HFFc6 (cell line): Measurements from ENCODE around the gene MAD1L1. TPM values are rescaled to one million over a fixed set of nuclear protein-coding genes. Genes with fewer than 3 reads are reported as not detected.
"Not testable (repeated sequence)": the region's sequence is repeated elsewhere in the genome, so short reads cannot be mapped to it uniquely, and the experiment has no call there.

Experiments used
- DNase-seq: peaks from one replicate; pipeline ENCODE4 v3.0.0-alpha.2; 2018
- H3K27ac Mint-ChIP-seq: 2 replicates; pipeline ENCODE4 v1.8.0; 2020; ENCODE audit warnings: mild to moderate bottlenecking, mixed read lengths
- H3K27me3 Mint-ChIP-seq: 2 replicates; pipeline ENCODE4 v1.8.0; 2021; ENCODE audit warnings: mild to moderate bottlenecking, moderate library complexity, mixed read lengths; ENCODE audit not compliant: insufficient read depth
- H3K36me3 Mint-ChIP-seq: 2 replicates; pipeline ENCODE4 v1.8.0; 2021; ENCODE audit warnings: low read depth, mixed read lengths
- H3K4me1 Mint-ChIP-seq: 2 replicates; pipeline ENCODE4 v1.8.0; 2020; ENCODE audit warnings: low read depth, mixed read lengths
- H3K4me3 Mint-ChIP-seq: 2 replicates; pipeline ENCODE4 v1.8.0; 2020; ENCODE audit warnings: mild to moderate bottlenecking, moderate library complexity, mixed read lengths
- H3K9me3 Mint-ChIP-seq: 2 replicates; pipeline ENCODE4 v1.8.0; 2020; ENCODE audit warnings: mild to moderate bottlenecking, mixed read lengths
- CTCF ChIP-seq: fragments of 200-600 bp; sonication (generic); IDR thresholded peaks from 2 replicates; pipeline ENCODE4 v1.5.0; 2021; ENCODE audit warnings: antibody characterized with exemption, mild to moderate bottlenecking
- total RNA-seq, 6 experiments: library from RNA; stranded (reverse); fragmentation: NEBNext Ultra II Directional; extraction: Animal tissue kit (Norgen Biotek cat#: 25700); gene quantifications; 2 replicates in 1 of 6; 3 replicates in 5 of 6; pipeline ENCODE4 v1.2.3, GENCODE V29; 2021

MAD1L1 gene
- total RNA-seq, 6 experiments from 2014 or later: 34.6 to 44.8 (median 40.2) TPM

DNA sequence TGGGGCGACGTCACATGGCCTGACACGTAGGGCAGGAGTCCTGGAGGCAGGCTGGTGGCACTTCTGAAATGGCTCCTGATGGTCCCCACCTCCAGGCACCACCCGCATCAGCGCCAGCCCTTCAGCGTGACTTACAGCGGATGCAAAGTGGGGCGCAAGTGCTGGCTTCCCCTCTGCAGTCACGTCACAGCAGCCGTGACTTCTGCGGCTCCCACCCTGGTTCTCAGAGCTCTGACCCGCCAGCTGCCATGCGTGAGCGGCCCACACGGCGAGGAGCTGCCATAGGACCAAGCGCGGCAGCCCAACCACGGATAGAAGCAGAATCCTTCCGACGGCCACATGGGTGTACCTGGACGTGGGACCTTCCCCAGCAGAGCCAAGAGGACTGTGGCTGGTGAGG lies 403.6 kb downstream of the MAD1L1 start:
- no peak for DNase-seq
- Mint-ChIP-seq H3K27ac (no peak overlapping the region), H3K4me1 (no peaks in the 10 kb centered on the region), H3K27me3 (no peaks in the 10 kb centered on the region; the same call in 1 of the 2 replicates), H3K36me3 (peaks cover 29% of the 10 kb centered on the region), H3K9me3 (peaks cover 26% of the 10 kb centered on the region), H3K4me3 (no peak overlapping the region)
- no peak for TF ChIP-seq CTCF

GRCh38 chr7:1828170-1828569 lies 404.6 kb downstream of the MAD1L1 start:
- not testable (repeated sequence) for H3K27me3 Mint-ChIP-seq, H3K4me1 Mint-ChIP-seq, DNase-seq, H3K27ac Mint-ChIP-seq, H3K4me3 Mint-ChIP-seq
- Mint-ChIP-seq H3K9me3 (peaks cover 20% of the 10 kb centered on the region), H3K36me3 (peaks cover 23% of the 10 kb centered on the region)

GRCh38 chr7:1827521-1827981 lies 405.2 kb downstream of the MAD1L1 start:
- H3K4me1 Mint-ChIP-seq, H3K27ac Mint-ChIP-seq, H3K4me3 Mint-ChIP-seq, DNase-seq, H3K27me3 Mint-ChIP-seq: not testable (repeated sequence)
- peaks cover 19% of the 10 kb centered on the region for H3K9me3 Mint-ChIP-seq
- H3K36me3 Mint-ChIP-seq: peaks cover 19% of the 10 kb centered on the region

DNA sequence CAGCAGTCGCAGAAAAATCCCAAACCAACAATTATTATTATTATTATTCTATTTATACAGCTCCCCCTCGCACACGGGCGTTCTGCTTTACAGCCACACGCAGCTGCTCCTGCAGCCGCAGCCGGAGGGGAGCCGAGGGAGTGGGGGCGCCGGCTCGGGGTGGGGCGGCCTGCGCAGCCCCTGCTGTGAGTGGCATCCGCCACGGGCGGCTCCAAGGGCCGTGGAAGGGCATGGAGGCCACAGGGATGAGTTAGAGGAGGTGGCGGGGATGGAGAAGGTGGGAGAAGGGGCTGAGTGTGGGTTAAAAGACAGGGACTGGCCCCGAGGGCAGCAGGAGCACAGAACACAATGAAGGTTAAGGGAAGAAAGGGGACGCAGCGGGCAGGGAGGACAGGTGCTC lies 405.8 kb downstream of the MAD1L1 start:
- H3K9me3 Mint-ChIP-seq: peaks cover 19% of the 10 kb centered on the region
- not testable (repeated sequence) for H3K27me3 Mint-ChIP-seq, H3K27ac Mint-ChIP-seq, DNase-seq, H3K4me3 Mint-ChIP-seq, H3K4me1 Mint-ChIP-seq
- H3K36me3 Mint-ChIP-seq: peaks cover 19% of the 10 kb centered on the region

DNA sequence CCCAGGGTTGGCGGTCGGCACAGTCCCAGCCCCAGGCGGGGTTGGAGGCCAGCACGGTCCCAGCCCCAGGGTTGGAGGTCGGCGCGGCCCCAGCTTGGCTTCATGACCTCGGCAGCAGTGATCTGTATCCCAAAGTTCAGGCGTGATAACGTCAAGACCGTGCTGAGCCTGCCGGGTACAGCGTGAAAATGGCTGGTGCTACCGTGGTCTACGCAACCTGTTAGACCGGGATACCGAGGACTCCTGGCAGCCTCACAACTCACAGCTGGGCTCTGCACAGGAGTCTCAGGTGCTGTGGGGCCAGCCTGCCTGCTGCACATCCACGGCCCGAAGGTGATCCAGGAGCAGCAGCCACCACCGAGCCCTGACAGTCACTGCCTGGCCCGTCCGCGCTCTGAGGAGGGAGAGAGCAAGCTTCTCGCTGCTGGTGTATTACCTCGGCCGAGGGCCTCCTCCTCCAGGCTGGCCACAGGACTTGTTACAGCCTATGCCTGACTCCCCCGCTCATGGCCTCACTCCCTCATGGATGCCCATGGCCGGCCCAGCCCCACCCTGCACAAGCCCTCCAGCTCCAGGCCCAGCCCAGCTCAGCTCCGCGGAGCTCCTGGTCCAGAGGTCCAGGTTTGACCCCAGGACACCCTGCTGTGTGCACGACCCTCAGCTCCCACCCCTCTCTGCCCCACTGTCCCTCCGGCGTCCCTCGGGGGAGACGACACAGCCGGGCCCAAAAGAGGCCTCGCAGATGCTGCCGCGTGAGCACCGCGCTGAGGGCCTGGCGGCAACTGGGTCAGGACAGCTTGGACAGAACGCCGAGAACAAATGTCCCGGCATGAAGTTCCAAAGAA lies 406.6 kb downstream of the MAD1L1 start:
- Mint-ChIP-seq H3K36me3 (peaks cover 19% of the 10 kb centered on the region), H3K27ac (no peak overlapping the region), H3K4me3 (no peak overlapping the region), H3K4me1 (no peaks in the 10 kb centered on the region), H3K9me3 (peaks cover 19% of the 10 kb centered on the region), H3K27me3 (no peaks in the 10 kb centered on the region; the same call in 1 of the 2 replicates)
- DNase-seq: no peak
- TF ChIP-seq CTCF: no peak

- not testable (repeated sequence) for DNase-seq, H3K4me1 Mint-ChIP-seq, H3K4me3 Mint-ChIP-seq, H3K27ac Mint-ChIP-seq, H3K27me3 Mint-ChIP-seq
- H3K9me3 Mint-ChIP-seq: peaks cover 18% of the 10 kb centered on the region
- H3K36me3 Mint-ChIP-seq: peaks cover 19% of the 10 kb centered on the region
Measured at GRCh38 chr7:1825647-1825896, 407.2 kb downstream of the MAD1L1 start.

- not testable (repeated sequence) for DNase-seq, H3K27ac Mint-ChIP-seq, H3K4me3 Mint-ChIP-seq
Measured at GRCh38 chr7:1824882-1825646, 407.7 kb downstream of the MAD1L1 start.

DNA sequence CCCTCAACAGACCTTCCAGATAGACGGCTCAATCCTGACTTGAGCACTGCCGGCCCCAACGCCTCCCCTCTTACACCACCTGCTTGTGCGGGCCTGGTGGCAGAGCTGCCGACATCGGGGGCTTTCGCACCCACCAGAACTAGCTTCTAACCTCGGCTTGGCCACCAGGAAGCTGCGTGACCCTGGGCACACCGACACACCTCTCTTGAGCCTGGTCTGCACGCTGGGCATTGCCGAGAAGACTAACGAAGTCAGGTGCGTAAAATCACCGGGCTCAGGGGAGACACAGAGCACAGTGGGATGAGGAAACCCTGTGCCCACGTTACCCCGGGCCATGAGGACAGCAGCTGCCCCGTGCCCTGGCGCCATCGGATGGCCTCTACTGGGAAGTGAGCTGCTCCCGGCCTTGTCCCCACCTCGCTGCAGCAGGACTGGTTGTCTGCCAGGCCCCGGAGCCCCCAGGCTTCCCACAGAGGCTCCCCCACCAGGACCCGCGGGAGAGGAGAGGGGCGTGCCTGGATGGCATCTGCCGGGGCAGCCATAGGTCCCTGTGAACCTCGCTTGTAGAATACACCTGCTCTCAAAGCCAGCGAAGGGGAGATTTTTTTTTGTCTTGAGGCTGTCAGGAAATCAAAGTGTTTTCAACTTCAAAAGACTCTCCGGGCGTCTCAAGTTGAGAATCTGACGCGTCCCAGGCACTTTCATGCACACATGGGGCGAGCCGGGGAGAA lies 408.4 kb downstream of the MAD1L1 start:
- not testable (repeated sequence) for H3K27me3 Mint-ChIP-seq, H3K9me3 Mint-ChIP-seq, DNase-seq, H3K4me1 Mint-ChIP-seq, H3K4me3 Mint-ChIP-seq, H3K27ac Mint-ChIP-seq
- H3K36me3 Mint-ChIP-seq: peaks cover 13% of the 10 kb centered on the region

More at GRCh38 chr7:1824882-1825646, 407.7 kb downstream of the MAD1L1 start:
- Mint-ChIP-seq H3K36me3 (peaks cover 19% of the 10 kb centered on the region), H3K9me3 (peaks cover 14% of the 10 kb centered on the region)
- H3K27me3 Mint-ChIP-seq, H3K4me1 Mint-ChIP-seq: not testable (repeated sequence)
